PC-9 (cell line): Measurements from ENCODE around the gene PHF23.

Experiments used
- EZH2 ChIP-seq: fragments of 200-600 bp; sonication (generic); IDR thresholded peaks from 2 replicates; pipeline ENCODE4 v1.8.0; 2017; ENCODE audit warnings: antibody characterized with exemption, low read depth
- TF ChIP-seq, protein P1 (sequence below): fragments of 200-600 bp; sonication (generic); conservative IDR thresholded peaks from 2 replicates; pipeline ENCODE4 v1.6.1; 2017; ENCODE audit warnings: mixed run types, antibody characterized with exemption, mild to moderate bottlenecking, moderate library complexity

DNA sequence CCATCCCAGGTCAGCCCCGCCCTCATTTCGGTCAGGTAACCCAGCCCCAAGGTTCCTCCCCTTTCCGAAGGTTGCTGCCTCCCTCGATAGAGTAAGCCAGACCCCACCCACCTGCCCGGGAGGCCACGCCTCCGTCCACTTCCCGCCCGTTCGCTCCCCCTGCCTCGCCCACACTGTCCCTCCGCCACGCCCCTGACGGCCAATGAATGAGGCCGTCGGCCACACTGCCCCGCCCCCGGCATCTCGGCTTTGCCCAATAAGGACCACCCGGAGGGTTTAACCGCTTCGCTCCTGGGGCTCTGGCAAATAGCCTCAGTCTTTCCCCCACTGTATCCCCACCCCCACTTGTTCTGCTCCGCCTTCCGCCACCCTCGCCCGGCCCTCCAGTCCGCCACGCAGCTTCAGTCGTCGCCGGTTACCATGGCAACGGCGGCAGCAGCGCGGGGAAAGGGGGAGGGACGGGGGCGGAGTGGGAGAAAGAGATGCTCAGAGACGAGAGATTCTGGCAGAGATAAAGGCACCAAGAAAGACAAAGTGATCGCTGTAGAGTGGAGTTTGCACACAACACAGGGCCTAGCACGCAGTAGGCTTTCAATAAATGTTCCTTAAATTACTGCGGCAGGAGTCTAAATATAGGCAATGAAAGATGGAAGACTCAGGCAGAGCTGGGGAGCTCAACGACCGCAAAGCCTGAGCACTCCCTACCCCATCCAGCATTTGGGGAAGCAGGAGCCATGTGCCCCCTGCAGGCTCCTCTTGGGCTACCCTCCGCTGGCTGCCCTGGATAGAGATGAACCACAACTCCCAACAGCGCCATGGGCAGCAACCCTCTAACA lies 24.7 kb downstream of the PHF23 start:
- TF ChIP-seq, protein P1, sequence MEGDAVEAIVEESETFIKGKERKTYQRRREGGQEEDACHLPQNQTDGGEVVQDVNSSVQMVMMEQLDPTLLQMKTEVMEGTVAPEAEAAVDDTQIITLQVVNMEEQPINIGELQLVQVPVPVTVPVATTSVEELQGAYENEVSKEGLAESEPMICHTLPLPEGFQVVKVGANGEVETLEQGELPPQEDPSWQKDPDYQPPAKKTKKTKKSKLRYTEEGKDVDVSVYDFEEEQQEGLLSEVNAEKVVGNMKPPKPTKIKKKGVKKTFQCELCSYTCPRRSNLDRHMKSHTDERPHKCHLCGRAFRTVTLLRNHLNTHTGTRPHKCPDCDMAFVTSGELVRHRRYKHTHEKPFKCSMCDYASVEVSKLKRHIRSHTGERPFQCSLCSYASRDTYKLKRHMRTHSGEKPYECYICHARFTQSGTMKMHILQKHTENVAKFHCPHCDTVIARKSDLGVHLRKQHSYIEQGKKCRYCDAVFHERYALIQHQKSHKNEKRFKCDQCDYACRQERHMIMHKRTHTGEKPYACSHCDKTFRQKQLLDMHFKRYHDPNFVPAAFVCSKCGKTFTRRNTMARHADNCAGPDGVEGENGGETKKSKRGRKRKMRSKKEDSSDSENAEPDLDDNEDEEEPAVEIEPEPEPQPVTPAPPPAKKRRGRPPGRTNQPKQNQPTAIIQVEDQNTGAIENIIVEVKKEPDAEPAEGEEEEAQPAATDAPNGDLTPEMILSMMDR = peak; percentile 68
- no peak for TF ChIP-seq EZH2
